ENCODE data around the gene CKS2.

Gene CKS2

GRCh38 chr9:89319015-89319905 lies 8.3 kb downstream of the CKS2 start:
- no peak for TF ChIP-seq CTCF (conservative IDR thresholded peaks at IDR 0.05; ENCODE audit: low read length)
- DNase-seq (ENCODE audit: low read depth), result no peak
- H3K4me3 ChIP-seq (ENCODE audit: low read length), result peak overlapping the region; percentile 83

GRCh38 chr9:89323390-89323789 lies 12.4 kb downstream of the CKS2 start:
- H3K4me3 ChIP-seq (ENCODE audit: low read length), result no peak overlapping the region
- peak; percentile 59 for DNase-seq (ENCODE audit: low read depth)
- TF ChIP-seq CTCF (conservative IDR thresholded peaks at IDR 0.05; ENCODE audit: low read length), result no peak

- DNase-seq (ENCODE audit: low read depth), result no peak
- H3K4me3 ChIP-seq (ENCODE audit: low read length), result no peak overlapping the region
- TF ChIP-seq CTCF (conservative IDR thresholded peaks at IDR 0.05; ENCODE audit: low read length), result no peak
Observed at GRCh38 chr9:89325733-89326132, 14.7 kb downstream of the CKS2 start.

GRCh38 chr9:89328064-89328463 lies 17.1 kb downstream of the CKS2 start:
- no peak for DNase-seq (ENCODE audit: low read depth)
- no peak for TF ChIP-seq CTCF (conservative IDR thresholded peaks at IDR 0.05; ENCODE audit: low read length)
- no peak overlapping the region for H3K4me3 ChIP-seq (ENCODE audit: low read length)

- H3K4me3 ChIP-seq (ENCODE audit: low read length), result no peak overlapping the region
- no peak for TF ChIP-seq CTCF (conservative IDR thresholded peaks at IDR 0.05; ENCODE audit: low read length)
- DNase-seq (ENCODE audit: low read depth), result no peak
Observed at GRCh38 chr9:89329917-89330316, 18.9 kb downstream of the CKS2 start.

GRCh38 chr9:89330513-89330912 lies 19.5 kb downstream of the CKS2 start:
- TF ChIP-seq CTCF (conservative IDR thresholded peaks at IDR 0.05; ENCODE audit: low read length), result no peak
- H3K4me3 ChIP-seq (ENCODE audit: low read length), result no peak overlapping the region
- no peak for DNase-seq (ENCODE audit: low read depth)

- DNase-seq (ENCODE audit: low read depth), result no peak
- no peak overlapping the region for H3K4me3 ChIP-seq (ENCODE audit: low read length)
- no peak for TF ChIP-seq CTCF (conservative IDR thresholded peaks at IDR 0.05; ENCODE audit: low read length)
Observed at GRCh38 chr9:89339807-89340206, 28.8 kb downstream of the CKS2 start.

Data from AG10803 (cell line).